Endothelial cell of umbilical vein (primary cell): ENCODE measurements around the gene MGAM2. TPM values are rescaled to one million over a fixed set of nuclear protein-coding genes. Genes with fewer than 3 reads are reported as not detected.

Experiments used
- BruUV-seq: library from RNA; stranded (reverse); fragments of 400-500 nt; replicated peaks from 2 replicates; lab custom pipeline; 2021; lab: Mats Ljungman, UMichigan
- CTCF ChIA-PET: fragments of 300-600, 350-600 bp; sonication (Branson Sonifier 250); formaldehyde crosslinking; loops from one replicate; lab custom pipeline; 2021; ENCODE audit warnings: antibody characterized with exemption, inconsistent platforms; lab: Charles Lee
- POLR2A ChIA-PET: fragments of 300-600, 350-600 bp; sonication (Branson Sonifier 250); formaldehyde crosslinking; loops from one replicate; lab custom pipeline; 2021; ENCODE audit warnings: antibody characterized with exemption, inconsistent platforms; lab: Charles Lee
- DNase-seq: peaks from one replicate; pipeline ENCODE4 v3.0.0-alpha.2; 2011; ENCODE audit warnings: low read depth, low spot score
- FAIRE-seq: peaks from 2 replicates; lab custom pipeline; 2011; peaks lifted over from hg19 to GRCh38; lab: Jason Lieb, UNC
- H2AFZ ChIP-seq: 2 replicates; pipeline ENCODE4 v1.6.0; 2012; ENCODE audit warnings: low read depth, low read length, control low read depth, inconsistent platforms
- H3K27ac ChIP-seq: 2 replicates; pipeline ENCODE4 v1.5.1; 2011; ENCODE audit warnings: low read depth, mild to moderate bottlenecking, control low read depth, low read length, moderate library complexity; ENCODE audit not compliant: insufficient read depth
- H3K27me3 ChIP-seq, 2 experiments: 2 replicates each; pipeline versions ENCODE4 v1.6.0 to v1.6.1; 2011; ENCODE audit warnings: low read length in 2 of 2, mixed read lengths in 1 of 2; ENCODE audit not compliant: control insufficient read depth in 2 of 2, insufficient read depth in 2 of 2
- H3K36me3 ChIP-seq, 2 experiments: 2 replicates in 1 of 2; 3 replicates in 1 of 2; pipeline ENCODE4 v1.5.1; 2011; ENCODE audit warnings: low read length in 2 of 2, mild to moderate bottlenecking in 1 of 2, moderate library complexity in 1 of 2; ENCODE audit not compliant: control insufficient read depth in 2 of 2, insufficient read depth in 2 of 2; ENCODE audit errors: extremely low read depth in 1 of 2
- H3K4me1 ChIP-seq: 3 replicates; pipeline ENCODE4 v1.5.1; 2011; ENCODE audit warnings: mild to moderate bottlenecking, low read length; ENCODE audit not compliant: control insufficient read depth, insufficient read depth; ENCODE audit errors: extremely low read depth
- H3K4me2 ChIP-seq: 2 replicates; pipeline ENCODE4 v1.6.1; 2011; ENCODE audit warnings: low read length, control low read depth, mixed read lengths; ENCODE audit not compliant: insufficient read depth
- H3K4me3 ChIP-seq, 3 experiments: fragments of 200-600 bp in 1 of 3; sonication (generic), shearing (Covaris generic) in 1 of 3; replicated peaks in 1 of 3; 2 replicates each; pipeline ENCODE4 v1.5.1; 2011 to 2016; ENCODE audit warnings: control low read depth in 3 of 3, low read length in 3 of 3, mild to moderate bottlenecking in 2 of 3, inconsistent platforms in 1 of 3, low read depth in 1 of 3, moderate library complexity in 1 of 3; ENCODE audit not compliant: insufficient read depth in 1 of 3
- H3K79me2 ChIP-seq: 2 replicates; pipeline ENCODE4 v1.6.0; 2012; ENCODE audit warnings: low read length, inconsistent platforms; ENCODE audit not compliant: control insufficient read depth, insufficient read depth
- H3K9ac ChIP-seq: replicated peaks from 2 replicates; pipeline ENCODE3; 2011; ENCODE audit warnings: low read length, control low read depth; ENCODE audit not compliant: insufficient read depth; ENCODE audit errors: extremely low read depth
- H3K9me1 ChIP-seq: replicated peaks from 3 replicates; pipeline ENCODE4 v1.6.0; 2011; ENCODE audit warnings: mild to moderate bottlenecking, low read length; ENCODE audit not compliant: control insufficient read depth, insufficient read depth; ENCODE audit errors: extremely low read depth
- H3K9me3 ChIP-seq: replicated peaks from 2 replicates; pipeline ENCODE4 v1.5.1; 2012; ENCODE audit warnings: low read length, inconsistent platforms; ENCODE audit not compliant: control insufficient read depth, insufficient read depth
- H4K20me1 ChIP-seq: replicated peaks from 2 replicates; pipeline ENCODE3; 2011; ENCODE audit warnings: mild to moderate bottlenecking, low read length; ENCODE audit not compliant: control insufficient read depth, insufficient read depth; ENCODE audit errors: extremely low read depth
- CTCF ChIP-seq, 2 donors: IDR thresholded peaks; 1 replicate in 1 of 2; 2 replicates in 1 of 2; pipeline ENCODE4 v1.5.1; 2011; ENCODE audit warnings: low read length in 2 of 2, mild to moderate bottlenecking in 2 of 2, moderate library complexity in 2 of 2, control low read depth in 1 of 2, inconsistent platforms in 1 of 2, low read depth in 1 of 2; ENCODE audit not compliant: insufficient read depth in 1 of 2; ENCODE audit errors: extremely low read depth in 1 of 2
- EZH2 ChIP-seq: IDR thresholded peaks from 2 replicates; pipeline ENCODE4 v1.6.1; 2012; ENCODE audit warnings: borderline replicate concordance, low read depth, mild to moderate bottlenecking, moderate library complexity, low read length, inconsistent platforms; ENCODE audit not compliant: severe bottlenecking
- FOS ChIP-seq: IDR thresholded peaks from 2 replicates; pipeline ENCODE4 v1.6.1; 2011; ENCODE audit warnings: mild to moderate bottlenecking, low read length, moderate library complexity, borderline replicate concordance; ENCODE audit not compliant: insufficient read depth
- GATA2 ChIP-seq: IDR thresholded peaks from 2 replicates; pipeline ENCODE4 v1.7.0; 2011; ENCODE audit warnings: low read depth, mild to moderate bottlenecking, moderate library complexity, mixed read lengths, low read length; ENCODE audit not compliant: insufficient read length, insufficient read depth
- JUN ChIP-seq: IDR thresholded peaks from 2 replicates; pipeline ENCODE4 v1.6.1; 2011; ENCODE audit warnings: borderline replicate concordance, low read depth; ENCODE audit not compliant: insufficient read length, insufficient read depth
- MYC ChIP-seq: IDR thresholded peaks from one replicate; pipeline ENCODE4 v1.6.1; 2011; ENCODE audit warnings: mild to moderate bottlenecking, low read depth, low read length
- POLR2A ChIP-seq: IDR thresholded peaks from 2 replicates; pipeline ENCODE4 v1.6.1; 2012; ENCODE audit warnings: low read depth, mild to moderate bottlenecking, control low read depth, low read length
- POLR2AphosphoS5 ChIP-seq: IDR thresholded peaks from 2 replicates; pipeline ENCODE4 v1.6.1; 2012; ENCODE audit warnings: low read depth, mild to moderate bottlenecking, control low read depth, low read length, moderate library complexity; ENCODE audit not compliant: insufficient read depth
- dilution Hi-C: fragments of 300-500 bp; cut with MboI; formaldehyde crosslinking; loops from one replicate; pipeline ENCODE4 v1.15.0; 2019; ENCODE audit warnings: low sequenced_read_pairs; ENCODE audit not compliant: extremely low pct_ligation_motif_present
- intact Hi-C: fragments of 100-400 bp; cut with micrococcal nuclease; formaldehyde crosslinking; loops from one replicate; pipeline ENCODE4 v1.10.0; 2022
- polyA plus RNA-seq, 4 experiments: library from polyadenylated mRNA; depleted of rRNA in 3 of 4; stranded (reverse) in 3 of 4; unstranded in 1 of 4; fragments of >200 nt; gene quantifications; 2 replicates each; pipeline versions ENCODE4 v1.2.1 to v1.2.3, GENCODE V29; 2011 to 2012; ENCODE audit warnings: missing spikeins in 1 of 4
- total RNA-seq: library from RNA; stranded (reverse); gene quantifications from 2 replicates; pipeline ENCODE4 v1.2.3, GENCODE V29; 2021
- TF ChIP-seq, protein P1 (sequence below): IDR thresholded peaks from 2 replicates; pipeline ENCODE4 v1.6.1; 2011; ENCODE audit not compliant: insufficient read depth, insufficient read length

MGAM2 gene
- total and polyA plus RNA-seq, 2 donors (not counting 3 experiments of a cell fraction or from before 2014, with no cell fraction given): not detected

GRCh38 chr7:142133731-142134148 lies 22.2 kb downstream of the MGAM2 start:
- no peaks in the 10 kb centered on the region for H3K79me2 ChIP-seq
- no peaks in the 10 kb centered on the region for H3K4me1 ChIP-seq
- ChIA-PET POLR2A (no interaction called here), CTCF (no interaction called here)
- no peaks in the 10 kb centered on the region for H3K27me3 ChIP-seq
- FAIRE-seq (no peak), DNase-seq (no peak)
- no peaks in the 10 kb centered on the region for H3K9me1 ChIP-seq
- dilution Hi-C loops: no loop called here
- TF ChIP-seq POLR2A (no peak), POLR2AphosphoS5 (no peak), MYC (no peak), EZH2 (no peak), GATA2 (no peak), FOS (no peak), JUN (no peak), CTCF (IDR thresholded peaks at IDR 0.05; ENCODE audit: extremely low read depth in 1 of 2, insufficient read depth in 1 of 2, low read depth in 1 of 2, low read length in 2 of 2) (no peak)
- TF ChIP-seq, protein P1, sequence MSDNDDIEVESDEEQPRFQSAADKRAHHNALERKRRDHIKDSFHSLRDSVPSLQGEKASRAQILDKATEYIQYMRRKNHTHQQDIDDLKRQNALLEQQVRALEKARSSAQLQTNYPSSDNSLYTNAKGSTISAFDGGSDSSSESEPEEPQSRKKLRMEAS: no peak
- H4K20me1 ChIP-seq: no peaks in the 10 kb centered on the region
- no peak overlapping the region for H3K9ac ChIP-seq
- no peaks in the 10 kb centered on the region for H3K9me3 ChIP-seq
- H3K36me3 ChIP-seq: no peaks in the 10 kb centered on the region
- BruUV-seq: no TSS peak
- no peak overlapping the region for H3K4me3 ChIP-seq
- intact Hi-C loops: no loop called here
- no peak overlapping the region for H3K4me2 ChIP-seq
- H2AFZ ChIP-seq: no peak overlapping the region
- no peak overlapping the region for H3K27ac ChIP-seq
